ENCODE measurements around the gene NCAM2. TPM values are rescaled to one million over a fixed set of nuclear protein-coding genes. Genes with fewer than 3 reads are reported as not detected.

Gene NCAM2
- total RNA-seq, 1 donor from 2014 or later = not detected

GRCh38 chr21:21111309-21111920 lies 113.2 kb downstream of the NCAM2 start:
- H3K4me3 ChIP-seq (ENCODE audit: low read depth, low read length) = no peak overlapping the region
- DNase-seq (ENCODE audit: low read depth) = no peak
- TF ChIP-seq CTCF (conservative IDR thresholded peaks at IDR 0.05; ENCODE audit: low read depth, low read length) = no peak

- TF ChIP-seq CTCF (conservative IDR thresholded peaks at IDR 0.05; ENCODE audit: low read depth, low read length) = no peak
- no peak for DNase-seq (ENCODE audit: low read depth)
- H3K4me3 ChIP-seq (ENCODE audit: low read depth, low read length) = no peak overlapping the region
These were observed 116.3 kb downstream of the NCAM2 start for GRCh38 chr21:21114461-21114860.

DNA sequence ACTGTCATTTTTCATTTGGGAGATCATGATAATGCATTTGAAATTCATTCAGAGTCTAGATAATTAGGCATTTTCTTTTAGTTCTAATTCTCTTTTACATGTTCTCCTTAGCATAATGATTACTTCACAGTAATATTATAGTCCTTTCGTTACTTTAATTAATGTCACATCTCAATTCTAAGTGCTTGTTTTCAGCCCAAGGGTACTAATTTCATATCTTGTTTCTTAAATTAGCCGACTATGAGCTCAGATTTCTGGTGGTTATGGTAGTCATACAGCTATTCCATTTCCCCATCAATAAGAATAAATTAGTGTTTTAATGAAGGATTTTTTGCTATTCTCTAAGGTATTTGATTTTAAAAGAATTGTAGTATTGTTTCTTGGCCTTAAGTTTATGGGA lies 120.9 kb downstream of the NCAM2 start:
- no peak for TF ChIP-seq CTCF (conservative IDR thresholded peaks at IDR 0.05; ENCODE audit: low read depth, low read length)
- DNase-seq (ENCODE audit: low read depth) = no peak
- no peak overlapping the region for H3K4me3 ChIP-seq (ENCODE audit: low read depth, low read length)

DNA sequence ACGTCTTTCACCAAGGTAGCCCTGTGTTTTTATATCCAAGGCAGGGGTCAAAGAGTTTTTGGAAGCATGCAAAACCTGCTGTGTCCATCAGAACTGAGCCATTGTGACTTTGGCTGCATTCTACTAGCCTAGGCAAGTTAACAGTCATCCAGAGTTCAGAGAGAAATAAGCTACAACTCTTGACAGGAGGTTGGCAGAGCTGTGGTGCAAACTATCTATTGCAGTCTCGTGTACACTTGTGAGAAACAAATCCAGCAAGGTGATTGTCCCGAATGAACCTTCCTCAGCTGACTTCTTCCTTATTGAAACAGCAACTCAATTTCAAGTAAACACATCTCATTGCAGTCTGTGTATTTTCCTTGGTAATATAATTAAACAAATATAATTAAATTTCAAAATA lies 124.5 kb downstream of the NCAM2 start:
- no peak for DNase-seq (ENCODE audit: low read depth)
- no peak for TF ChIP-seq CTCF (conservative IDR thresholded peaks at IDR 0.05; ENCODE audit: low read depth, low read length)
- H3K4me3 ChIP-seq (ENCODE audit: low read depth, low read length) = no peak overlapping the region

DNA sequence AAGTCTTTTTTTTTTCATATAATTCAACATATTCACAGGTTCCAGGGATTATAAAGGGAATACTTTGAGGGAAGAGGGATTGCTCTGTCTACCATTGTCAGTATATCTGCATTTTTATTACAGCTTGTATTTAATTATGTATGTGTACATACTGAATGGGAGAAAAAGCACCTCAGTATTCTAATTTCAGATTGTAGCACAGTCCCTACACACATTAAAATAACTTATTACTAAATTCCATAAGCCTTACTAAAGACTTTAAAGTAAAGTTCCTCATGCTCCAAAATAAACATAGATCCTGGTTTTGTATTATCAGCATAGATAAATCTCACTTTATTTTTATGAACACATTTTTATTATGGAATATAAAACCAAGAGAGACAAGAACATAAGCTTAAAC lies 134.2 kb downstream of the NCAM2 start:
- H3K4me3 ChIP-seq (ENCODE audit: low read depth, low read length) = no peak overlapping the region
- TF ChIP-seq CTCF (conservative IDR thresholded peaks at IDR 0.05; ENCODE audit: low read depth, low read length) = no peak
- DNase-seq (ENCODE audit: low read depth) = no peak

- no peak for TF ChIP-seq CTCF (conservative IDR thresholded peaks at IDR 0.05; ENCODE audit: low read depth, low read length)
- no peak overlapping the region for H3K4me3 ChIP-seq (ENCODE audit: low read depth, low read length)
- DNase-seq (ENCODE audit: low read depth) = no peak
These were observed 139.8 kb downstream of the NCAM2 start for GRCh38 chr21:21137986-21138385.
